Measurements from ENCODE around the gene PRODH.
"Not testable (repeated sequence)": the region's sequence is repeated elsewhere in the genome, so short reads cannot be mapped to it uniquely, and the experiment has no call there.

PRODH gene

DNA sequence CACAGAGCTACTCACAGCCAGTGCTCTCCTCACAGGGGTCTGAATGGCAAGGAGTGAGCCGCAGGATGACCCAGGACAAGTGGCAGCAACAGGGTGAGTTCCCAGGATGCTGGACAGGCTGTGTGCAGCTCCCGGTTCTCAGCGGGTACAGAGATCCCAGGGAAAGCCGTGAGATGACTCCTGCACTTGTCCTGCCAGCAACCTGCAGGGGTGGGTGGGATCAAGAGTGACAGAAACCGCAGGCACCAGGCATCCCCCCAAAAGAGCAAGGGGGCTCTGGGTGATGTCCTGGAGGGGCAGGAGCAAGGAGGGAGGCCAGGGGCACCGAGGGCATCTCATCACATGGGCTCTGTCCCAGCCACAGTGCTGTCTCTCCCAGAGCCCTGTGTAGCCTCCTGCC, 15.9 kb upstream of the PRODH start:
- DNase-seq = no peak

DNA sequence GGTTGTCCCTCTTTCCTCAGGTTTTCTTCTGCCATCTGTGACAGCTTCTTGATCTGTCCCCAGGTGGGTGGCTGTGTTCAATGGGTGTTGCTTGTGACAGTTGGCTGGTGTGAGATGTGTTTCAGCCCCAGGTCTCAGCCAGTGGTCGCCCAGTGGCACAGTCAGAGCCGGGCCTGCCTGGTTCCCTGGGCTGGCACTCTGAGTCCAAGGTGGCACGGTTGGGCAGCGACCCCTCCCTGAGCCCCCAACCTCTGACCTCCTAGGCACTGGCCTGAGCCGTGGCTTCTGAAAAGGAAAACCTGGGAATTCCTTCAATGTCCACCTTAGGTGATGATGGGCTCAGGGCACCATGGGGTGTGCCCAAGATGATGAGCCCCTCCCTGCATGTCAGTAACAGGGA, 14.0 kb upstream of the PRODH start:
- DNase-seq = no peak

DNA sequence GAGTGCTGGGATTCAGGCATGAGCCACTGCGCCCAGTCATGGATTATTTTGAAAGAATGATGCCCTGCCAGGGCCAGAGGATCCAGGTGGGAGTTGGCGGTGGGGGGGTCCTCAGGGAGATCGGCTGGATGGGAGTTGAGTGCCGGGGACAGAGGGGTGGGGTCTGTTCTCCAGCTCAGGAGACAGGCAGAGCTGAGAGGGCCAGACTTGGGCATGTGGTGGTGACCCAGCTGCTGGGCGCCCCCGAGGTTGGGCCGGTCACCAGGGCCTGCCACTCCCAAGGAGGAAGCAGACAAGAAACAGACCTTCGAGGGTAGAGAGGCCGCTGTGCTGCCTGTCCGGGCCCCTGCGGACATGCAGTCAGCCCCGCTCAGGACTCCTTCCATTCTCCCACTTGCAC, 11.8 kb upstream of the PRODH start:
- no peak for DNase-seq

DNA sequence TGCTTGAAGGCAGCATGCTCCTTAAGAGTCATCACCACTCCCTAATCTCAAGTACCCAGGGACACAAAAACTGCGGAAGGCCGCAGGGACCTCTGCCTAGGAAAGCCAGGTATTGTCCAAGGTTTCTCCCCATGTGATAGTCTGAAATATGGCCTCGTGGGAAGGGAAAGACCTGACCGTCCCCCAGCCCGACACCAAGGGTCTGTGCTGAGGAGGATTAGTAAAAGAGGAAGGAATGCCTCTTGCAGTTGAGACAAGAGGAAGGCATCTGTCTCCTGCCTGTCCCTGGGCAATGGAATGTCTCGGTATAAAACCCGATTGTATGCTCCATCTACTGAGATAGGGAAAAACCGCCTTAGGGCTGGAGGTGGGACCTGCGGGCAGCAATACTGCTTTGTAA, 11.0 kb upstream of the PRODH start:
- DNase-seq = not testable (repeated sequence)

DNA sequence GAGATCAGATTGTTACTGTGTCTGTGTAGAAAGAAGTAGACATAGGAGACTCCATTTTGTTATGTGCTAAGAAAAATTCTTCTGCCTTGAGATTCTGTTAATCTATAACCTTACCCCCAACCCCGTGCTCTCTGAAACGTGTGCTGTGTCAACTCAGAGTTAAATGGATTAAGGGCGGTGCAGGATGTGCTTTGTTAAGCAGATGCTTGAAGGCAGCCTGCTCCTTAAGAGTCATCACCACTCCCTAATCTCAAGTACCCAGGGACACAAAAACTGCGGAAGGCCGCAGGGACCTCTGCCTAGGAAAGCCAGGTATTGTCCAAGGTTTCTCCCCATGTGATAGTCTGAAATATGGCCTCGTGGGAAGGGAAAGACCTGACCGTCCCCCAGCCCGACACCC, 2.6 kb upstream of the PRODH start:
- not testable (repeated sequence) for DNase-seq

DNA sequence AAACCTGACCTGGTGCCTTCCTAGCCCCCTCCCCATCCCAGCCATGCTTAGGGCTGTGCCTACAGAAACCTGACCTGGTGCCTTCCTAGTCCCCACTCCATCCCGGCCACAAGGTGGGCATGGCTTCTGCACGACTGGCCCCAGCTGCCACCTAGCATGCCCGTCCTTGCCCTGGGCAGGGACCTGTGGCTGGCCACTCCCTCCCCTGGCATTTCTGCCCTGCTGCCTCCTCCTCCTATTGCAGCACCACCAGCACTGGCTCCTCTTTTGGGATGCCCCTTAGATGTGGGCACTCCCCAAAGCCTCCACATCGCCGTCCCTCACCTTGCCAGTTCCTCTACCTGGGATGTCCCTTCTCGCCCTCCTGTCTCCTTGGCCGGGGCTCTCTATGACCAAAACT, 1.4 kb downstream of the PRODH start:
- not testable (repeated sequence) for DNase-seq

DNA sequence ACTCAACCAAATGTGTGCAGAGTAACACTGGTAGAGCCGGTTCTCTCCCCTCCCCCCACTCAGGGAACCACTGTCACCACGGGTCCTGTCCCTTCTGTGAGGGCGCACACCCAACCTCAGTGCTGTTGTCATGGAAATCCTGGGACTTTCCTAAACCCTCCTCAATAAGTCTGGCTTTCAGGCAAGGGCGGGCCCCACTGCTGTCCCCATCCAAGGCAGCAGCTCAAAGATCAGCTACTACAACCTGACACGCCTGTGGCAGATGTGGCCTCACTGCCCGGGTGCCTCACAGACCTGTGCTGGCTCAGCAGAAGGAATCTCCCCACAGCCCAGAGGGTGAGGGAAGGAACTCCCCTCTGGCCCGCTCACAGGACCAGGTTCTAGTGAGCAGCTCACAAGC, 2.2 kb downstream of the PRODH start:
- no peak for DNase-seq

DNA sequence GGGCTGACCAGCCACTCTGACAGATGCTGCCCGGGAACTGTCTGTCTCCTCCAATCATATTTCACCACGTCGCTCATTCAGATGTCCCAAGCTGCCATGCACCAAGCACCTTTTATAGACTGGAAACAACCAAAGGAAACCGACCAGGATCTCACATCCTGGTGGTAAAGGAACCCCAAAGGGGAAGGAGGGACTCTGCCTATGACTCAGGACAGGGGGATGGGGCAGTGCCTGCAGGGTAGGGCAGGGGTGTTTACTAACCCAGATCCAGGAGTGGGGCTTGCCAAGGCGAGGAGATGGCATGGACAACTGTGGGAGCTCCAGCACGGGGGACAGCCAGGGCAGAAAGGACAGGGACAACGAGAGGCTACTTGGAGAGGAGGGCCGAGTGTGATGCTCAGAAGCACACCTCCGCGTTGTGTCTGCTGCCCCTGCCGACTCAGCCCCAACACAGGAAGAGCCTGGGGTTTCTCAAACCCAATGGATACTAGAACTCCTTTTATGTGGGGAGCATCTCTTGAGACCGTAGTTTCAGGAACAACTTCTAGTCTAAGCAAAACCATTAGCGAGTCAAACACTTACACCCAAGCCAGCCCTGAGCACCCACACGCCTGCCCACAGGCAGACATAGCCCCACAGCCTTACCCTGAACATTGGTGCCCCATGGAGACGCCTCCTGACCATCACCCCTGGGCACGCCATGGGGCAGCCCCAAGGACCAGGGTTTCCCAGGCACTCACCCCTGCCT, 4.0 kb downstream of the PRODH start:
- DNase-seq = no peak

DNA sequence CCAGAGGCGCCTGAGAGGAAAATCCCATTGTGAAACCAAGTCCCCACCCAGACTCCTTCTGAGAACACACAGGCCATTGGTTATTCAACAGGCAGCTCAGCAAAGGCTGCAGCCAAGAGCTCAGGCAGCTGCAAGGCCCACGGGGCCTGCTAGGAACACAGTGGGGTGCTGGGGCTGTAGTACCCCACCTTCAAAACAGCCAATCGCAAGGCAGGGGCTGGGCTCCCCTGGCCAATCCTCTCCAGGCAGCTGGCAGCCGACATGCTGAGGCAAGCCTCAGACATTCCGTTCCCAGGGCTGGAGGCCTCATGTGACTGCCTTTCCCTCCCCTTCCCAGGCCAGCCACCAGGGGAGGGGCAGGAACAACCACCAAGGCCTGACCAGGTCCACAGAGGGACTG, 6.6 kb downstream of the PRODH start:
- no peak for DNase-seq

DNA sequence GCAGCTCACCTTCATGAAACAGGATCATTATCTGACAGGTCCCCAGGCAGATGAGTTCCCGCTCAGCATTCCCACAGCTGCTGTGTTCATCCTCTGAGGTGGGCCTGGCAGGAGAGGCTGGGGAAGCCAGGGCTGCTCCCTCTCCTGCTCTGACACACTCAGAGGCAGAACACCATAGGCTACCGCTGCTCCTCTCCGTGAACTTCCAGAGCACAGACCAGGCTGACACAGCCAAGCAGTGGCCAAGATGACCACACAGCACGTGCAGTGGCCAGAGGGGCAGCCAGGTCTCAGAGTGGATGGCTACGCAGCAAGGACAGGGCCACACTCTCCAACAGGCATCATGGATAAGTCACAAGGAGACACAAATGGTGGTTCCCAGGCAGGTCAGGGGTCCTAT, 8.5 kb downstream of the PRODH start:
- no peak for DNase-seq

DNA sequence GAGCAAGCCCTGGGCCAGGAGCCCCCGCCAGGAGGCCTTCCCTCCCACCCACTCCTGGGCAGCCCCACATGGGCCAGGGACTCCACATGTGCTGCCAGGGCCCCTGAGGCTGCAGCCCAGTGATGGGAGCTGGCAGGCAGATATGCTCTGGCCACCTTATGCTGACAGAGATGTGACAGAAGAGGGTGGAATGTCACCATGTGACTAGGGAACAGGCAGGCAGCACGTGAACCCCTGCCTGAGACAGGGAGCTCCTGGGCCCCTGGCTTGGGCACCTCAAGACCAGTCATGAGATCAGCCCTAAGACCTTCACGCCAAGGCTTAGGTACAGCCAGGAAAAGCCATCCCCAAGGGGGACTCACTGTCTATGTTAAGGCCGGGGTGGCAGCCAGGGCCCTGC, 9.1 kb downstream of the PRODH start:
- no peak for DNase-seq

DNA sequence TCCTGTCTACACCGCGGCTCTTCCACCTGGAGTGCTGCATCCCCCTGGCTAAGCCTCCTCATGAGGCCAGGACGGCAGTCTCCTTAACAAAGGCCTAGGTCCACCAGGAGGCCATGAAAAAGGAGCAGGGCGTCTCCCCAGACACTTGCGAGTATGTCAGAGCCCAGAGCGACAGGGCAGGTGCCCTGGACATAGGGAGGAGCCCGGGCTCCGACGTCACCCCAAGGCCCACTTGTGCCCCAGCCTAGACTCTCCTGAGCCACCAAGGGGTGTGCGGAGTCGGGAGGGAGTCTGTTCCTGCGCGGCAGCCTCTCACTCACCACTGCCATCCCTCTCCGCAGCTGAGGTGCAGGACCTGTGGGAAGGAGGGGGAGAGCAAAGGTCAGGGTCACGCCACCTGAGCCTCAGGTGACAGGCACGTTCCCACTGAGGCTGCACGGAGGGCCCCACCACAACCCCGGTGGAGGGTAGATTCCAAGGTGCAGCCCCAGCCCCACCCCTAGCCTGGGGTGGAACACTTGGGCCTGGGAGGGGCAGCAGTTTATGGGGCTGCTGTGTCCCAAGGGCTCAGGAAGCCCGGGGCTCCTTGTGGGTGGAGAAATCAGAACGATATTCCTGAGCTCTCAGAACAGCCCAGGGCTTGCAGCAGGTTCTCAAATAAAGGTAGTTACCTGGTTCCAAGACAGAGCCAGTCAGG, 10.6 kb downstream of the PRODH start:
- DNase-seq = no peak

DNA sequence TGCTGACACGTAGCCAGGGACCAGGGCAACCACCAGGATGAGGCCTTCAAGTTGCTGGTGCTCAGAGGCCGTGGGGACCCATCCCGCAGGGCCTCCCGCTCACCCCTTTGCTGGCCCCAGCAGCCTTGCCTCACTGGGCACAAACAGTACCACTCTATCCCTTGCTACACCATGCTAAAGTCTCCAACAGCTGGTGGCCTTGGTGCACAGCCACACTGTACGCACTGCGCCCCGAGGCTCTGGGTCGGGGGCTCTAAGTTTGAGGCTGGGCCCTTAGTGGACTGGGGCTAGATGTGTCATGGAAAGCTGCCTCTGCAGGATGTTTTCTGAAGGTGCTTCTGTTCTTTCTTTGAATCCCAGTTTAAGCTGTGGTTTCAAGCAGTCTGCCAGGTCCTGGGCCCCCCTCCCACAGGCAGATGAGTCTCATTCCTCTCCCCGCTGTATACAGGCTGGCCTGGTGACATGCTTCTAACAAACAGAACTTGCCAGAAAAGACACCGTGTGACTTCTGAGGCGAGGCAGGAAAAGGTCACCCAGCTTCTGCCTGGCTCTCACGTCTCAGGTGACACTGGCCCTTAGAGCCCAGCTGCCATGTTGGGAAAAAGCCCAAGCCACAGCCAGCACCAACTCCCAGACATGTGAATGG, 15.7 kb downstream of the PRODH start:
- DNase-seq = not testable (repeated sequence)

DNA sequence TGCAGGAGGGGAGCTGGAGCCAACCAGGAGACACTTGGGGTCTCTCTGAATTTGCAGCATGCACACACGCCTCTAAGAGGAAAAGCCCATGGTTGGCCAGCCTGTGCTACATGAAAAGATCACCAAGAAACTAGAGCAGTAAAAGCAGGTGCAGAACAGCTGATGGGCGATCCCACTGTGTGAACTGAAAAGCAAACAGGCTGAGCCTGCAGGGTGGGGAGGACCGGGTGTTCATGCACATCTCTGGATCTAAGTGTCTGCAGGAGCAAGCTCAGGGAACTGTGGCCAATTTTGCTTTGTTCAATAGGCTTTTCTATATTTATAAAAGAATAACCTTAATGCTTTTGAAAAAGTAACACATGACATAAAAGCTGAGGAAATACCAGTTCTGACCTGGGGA, 18.3 kb downstream of the PRODH start:
- DNase-seq = not testable (repeated sequence)

DNA sequence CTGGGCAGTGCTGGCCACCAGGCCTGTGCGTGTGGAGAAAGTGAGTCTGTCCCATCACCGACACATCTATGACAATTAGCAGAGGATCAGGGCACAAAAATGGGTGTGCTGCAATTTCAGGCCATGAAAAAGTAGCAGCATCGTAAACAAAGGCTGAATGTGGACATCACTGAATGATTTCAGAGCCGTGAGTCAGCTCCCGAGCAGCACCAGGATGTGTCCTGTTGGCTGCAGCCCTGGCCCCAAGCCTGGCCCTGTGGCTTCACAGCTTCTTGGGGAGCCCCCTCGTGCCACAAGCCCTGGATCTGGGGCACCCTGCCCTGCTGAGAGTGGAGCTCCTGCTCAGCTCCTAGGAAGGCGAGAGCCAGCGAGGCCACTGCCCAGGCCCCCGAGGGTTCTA, 20.5 kb downstream of the PRODH start:
- not testable (repeated sequence) for DNase-seq

DNA sequence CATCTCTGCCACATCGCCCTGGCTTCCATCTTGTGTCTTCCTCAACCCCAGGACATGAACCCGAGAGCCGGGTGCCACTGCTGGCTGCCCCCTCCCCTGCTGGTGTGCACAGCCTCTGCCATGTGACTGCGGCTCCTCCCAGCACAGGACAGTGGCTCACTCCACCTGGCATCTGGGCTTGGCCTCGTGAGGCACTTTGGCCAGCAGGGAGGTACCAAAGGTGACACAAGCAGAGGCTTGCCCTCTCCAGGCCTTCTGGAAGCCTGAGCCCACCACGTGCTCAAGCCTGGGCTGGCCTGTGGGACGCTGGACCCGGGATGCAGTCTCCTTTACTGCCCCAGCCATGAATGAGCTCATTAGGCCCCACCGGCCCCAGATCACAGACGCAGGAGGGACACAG, 21.5 kb downstream of the PRODH start:
- DNase-seq = not testable (repeated sequence)

DNA sequence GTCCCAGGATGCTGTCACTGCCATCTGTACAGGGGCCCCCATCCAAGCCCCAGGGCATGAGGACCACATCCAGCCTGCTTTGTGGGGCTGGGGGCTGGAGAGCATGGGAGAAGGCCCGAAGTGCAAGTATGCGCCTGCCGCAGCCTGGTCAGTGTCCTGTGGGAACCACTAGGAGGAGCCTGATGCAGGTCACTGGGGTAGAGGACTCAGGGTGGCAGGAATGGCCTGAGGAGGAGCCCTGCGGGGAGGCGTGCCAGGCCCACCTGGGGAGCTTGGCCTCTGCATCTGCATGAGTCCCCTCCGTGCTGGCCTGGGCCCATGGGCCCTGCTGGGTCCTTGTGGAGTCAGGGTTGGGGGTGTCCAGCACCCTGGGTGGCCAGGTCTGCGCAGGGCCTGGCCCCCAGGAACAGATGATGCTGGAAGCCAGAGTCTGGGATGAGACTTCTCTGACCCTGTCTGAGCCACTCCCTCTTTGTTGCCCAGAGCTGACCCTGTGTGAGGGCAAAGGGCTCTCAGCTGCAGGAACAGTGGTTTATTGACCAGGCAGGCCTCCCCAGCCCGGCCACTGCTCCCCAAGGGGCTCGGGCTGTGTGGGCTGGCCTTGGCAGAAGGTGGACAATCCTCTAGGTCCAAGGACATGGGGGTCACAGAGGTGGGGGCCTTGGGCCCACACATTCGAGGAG, 23.7 kb downstream of the PRODH start:
- not testable (repeated sequence) for DNase-seq

DNA sequence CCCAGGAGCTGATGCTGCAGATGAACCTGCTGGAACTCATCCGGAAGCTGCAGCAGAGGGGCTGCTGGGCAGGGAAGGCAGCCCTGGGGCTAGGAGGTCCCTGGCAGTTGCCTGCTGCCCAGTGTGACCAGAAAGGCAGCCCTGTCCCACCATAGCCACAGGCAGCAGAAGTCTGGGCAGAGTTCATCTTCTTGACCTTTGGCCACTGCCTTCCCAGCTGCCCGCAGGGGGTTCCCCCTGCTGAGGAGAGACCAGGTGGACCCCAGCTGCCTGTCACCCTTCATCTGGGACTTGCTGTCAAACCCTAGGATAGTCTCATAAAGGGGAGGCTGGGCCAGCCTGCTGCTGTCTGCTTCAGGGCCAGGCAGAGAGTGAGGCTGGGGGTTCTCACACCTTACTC, 24.6 kb downstream of the PRODH start:
- not testable (repeated sequence) for DNase-seq

DNA sequence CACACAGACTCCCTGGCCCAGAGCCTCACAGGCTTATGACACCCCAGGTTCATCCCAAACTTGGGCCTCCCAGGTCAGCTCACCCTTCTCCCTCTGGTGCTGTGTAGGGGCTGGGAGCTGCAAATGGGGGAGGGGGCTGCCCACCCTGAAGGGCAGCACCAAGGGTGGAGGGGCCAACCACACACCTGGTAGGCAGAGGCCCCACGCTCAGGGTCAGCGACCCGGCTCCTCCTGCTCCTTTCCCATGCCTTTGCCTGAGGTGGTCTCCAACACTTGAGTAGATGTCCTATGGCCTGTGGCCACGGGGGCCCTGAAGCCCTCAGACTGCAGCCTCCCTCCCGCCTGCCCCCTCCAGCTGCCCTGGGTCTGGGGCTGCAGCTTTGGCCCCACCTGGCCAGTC, 26.5 kb downstream of the PRODH start:
- no peak for DNase-seq

DNA sequence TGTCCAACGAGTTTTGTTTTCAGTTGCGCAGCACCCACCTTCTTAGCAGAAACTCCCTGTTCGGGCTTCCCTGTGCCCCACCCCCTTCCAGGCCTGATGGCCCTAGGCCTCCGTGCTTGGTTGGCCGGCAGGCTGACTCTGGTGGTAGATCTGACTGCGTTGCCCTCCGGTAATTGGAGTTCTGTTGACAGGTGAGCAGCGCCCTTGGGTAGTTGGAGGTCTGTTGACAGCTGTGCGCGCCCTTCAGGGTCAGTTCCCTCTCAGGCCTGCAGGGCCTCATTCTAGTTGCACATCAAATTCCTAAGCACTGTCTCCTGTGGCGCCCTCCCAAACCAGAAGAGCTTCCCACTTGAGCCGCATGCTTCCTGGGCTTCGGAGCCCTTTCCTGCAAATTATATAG, 29.2 kb downstream of the PRODH start:
- DNase-seq = no peak

DNA sequence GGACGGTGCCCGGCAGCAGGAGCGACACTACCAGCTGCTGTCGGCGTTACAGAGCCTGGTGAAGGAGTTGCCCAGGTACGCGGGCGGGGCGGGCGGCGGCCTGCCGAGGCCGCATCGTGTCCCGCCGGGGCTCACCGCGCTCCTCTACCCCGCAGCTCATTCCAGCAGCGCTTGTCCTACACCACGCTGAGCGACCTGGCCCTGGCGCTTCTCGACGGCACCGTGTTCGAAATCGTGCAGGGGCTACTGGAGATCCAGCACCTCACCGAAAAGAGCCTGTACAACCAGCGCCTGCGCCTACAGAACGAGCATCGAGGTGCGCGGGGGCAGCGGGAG, 29.7 kb downstream of the PRODH start:
- DNase-seq = not testable (repeated sequence)

DNA sequence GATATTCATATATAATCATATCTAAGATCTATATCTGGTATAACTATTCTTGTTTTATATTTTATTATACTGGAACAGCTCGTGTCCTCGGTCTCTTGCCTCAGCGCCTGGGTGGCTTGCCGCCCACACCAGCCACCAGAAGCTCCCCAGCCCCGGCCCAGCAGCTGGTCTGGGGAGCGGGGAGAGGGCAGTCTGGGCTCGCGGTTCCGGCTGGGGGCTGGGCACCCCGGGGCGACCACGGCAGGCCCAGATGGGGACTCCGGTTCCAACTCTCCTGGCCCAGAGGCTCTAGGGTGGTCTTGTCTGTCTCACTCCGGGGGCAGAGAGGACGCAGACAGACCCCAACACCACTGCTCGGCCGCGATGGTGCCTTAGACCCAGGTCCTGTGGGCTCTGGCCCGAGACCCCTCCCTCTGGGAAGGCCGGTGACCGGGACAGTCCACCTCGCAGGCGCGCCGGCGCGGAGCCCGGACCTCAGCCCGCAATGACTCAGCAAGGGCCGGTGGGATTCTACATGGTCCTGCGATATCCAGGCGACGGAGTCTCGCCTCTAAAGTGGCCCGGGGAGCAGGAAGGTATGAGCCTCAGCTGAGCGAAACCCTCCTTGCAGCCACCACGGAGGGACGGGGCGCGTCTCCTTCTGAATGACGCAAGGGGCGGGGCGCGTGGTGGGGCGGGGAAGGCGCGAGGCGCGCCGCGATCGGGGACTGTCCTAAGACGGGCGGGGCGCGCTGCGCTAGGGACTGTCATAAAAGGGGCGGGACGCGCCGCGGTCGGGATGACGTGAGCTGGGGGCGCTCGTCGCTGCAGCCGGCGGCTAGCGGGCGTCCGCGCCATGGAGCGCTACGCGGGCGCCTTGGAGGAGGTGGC, 30.3 kb downstream of the PRODH start, which contains the start of gene DGCR6:
TSS of gene DGCR6 (plus strand) at position 781 of the 870 bp plus-strand sequence. CDS start at position 836, 55 bp downstream.
- no peak for DNase-seq
